ENCODE data around the gene VDR.

- TF ChIP-seq CTCF (IDR thresholded peaks at IDR 0.05) (no peak), POLR2A (IDR thresholded peaks at IDR 0.05) (no peak)
Observed at GRCh38 chr12:47832263-47832933, 72.4 kb downstream of the VDR start.
